ENCODE data around the gene CLOCK.

DNA sequence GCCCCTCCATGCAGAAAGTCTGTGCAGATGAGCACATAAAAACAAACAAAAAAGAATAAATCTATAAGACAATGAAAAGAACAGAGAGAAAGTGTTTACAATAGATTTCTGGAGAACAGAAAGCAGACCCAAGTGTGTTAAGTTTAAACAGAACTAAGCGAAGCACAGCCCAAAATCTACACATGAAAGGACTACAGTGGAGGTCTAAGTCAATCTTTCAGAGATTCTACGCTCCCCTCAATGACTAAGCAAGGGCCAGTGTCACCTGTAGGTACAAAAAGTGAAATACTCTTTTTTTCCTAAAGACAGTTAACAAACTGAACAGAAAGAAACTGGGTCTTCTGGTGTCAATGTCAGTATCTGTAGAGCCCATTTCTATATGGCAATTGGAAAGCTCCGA, 18.2 kb downstream of the CLOCK start:
- TF ChIP-seq YY1 (IDR thresholded peaks at IDR 0.05; ENCODE audit: low read depth) (no peak), ZBTB7A (IDR thresholded peaks at IDR 0.05; ENCODE audit: low read depth) (no peak), CEBPB (IDR thresholded peaks at IDR 0.05) (no peak), EP300 (IDR thresholded peaks at IDR 0.05; ENCODE audit: borderline replicate concordance) (no peak), TCF12 (IDR thresholded peaks at IDR 0.05; ENCODE audit: low read depth) (no peak), TEAD4 (IDR thresholded peaks at IDR 0.05) (no peak), CREB1 (IDR thresholded peaks at IDR 0.05; ENCODE audit: low read depth) (no peak), RAD21 (IDR thresholded peaks at IDR 0.05; ENCODE audit: low read depth) (no peak), FOXM1 (IDR thresholded peaks at IDR 0.05; ENCODE audit: borderline replicate concordance, low read depth) (no peak), REST (IDR thresholded peaks at IDR 0.05; ENCODE audit: low read depth) (no peak), TAF1 (IDR thresholded peaks at IDR 0.05; ENCODE audit: low read depth) (no peak), EGR1 (IDR thresholded peaks at IDR 0.05) (no peak)
- TF ChIP-seq, protein P1, sequence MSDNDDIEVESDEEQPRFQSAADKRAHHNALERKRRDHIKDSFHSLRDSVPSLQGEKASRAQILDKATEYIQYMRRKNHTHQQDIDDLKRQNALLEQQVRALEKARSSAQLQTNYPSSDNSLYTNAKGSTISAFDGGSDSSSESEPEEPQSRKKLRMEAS (IDR thresholded peaks at IDR 0.05) = no peak
- TF ChIP-seq, protein P2, sequence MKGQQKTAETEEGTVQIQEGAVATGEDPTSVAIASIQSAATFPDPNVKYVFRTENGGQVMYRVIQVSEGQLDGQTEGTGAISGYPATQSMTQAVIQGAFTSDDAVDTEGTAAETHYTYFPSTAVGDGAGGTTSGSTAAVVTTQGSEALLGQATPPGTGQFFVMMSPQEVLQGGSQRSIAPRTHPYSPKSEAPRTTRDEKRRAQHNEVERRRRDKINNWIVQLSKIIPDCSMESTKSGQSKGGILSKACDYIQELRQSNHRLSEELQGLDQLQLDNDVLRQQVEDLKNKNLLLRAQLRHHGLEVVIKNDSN (IDR thresholded peaks at IDR 0.05) = no peak

Measured in Ishikawa (cell line).